Vagina (tissue), 2 donors: ENCODE measurements around the gene TMEM242.

ENCODE experiments used
- CTCF ChIP-seq, 3 experiments: fragments of 450-650 bp in 2 of 3; fragments of 200-600 bp in 1 of 3; sonication (generic) in 1 of 3; IDR thresholded peaks; one replicate each; pipeline ENCODE4 v1.5.1; 2017 to 2019; ENCODE audit warnings: antibody characterized with exemption in 3 of 3, mild to moderate bottlenecking in 2 of 3, moderate library complexity in 2 of 3
- POLR2A ChIP-seq, 2 donors: fragments of 450-650 bp; IDR thresholded peaks; one replicate each; pipeline ENCODE4 v1.6.1; 2017; ENCODE audit warnings: antibody characterized with exemption in 2 of 2, mild to moderate bottlenecking in 2 of 2, moderate library complexity in 2 of 2

GRCh38 chr6:157293780-157294179 is 29.5 kb downstream of the TMEM242 start:
- TF ChIP-seq CTCF (IDR thresholded peaks at IDR 0.05) (no peak), POLR2A (IDR thresholded peaks at IDR 0.05) (no peak)
